H9 (cell line): ENCODE results near the gene FREM2. TPM values are rescaled to one million over a fixed set of nuclear protein-coding genes. Genes with fewer than 3 reads are reported as not detected.

ENCODE experiments used
- DNase-seq: peaks from one replicate; pipeline ENCODE4 v3.0.0-alpha.2; 2017
- H2AFZ ChIP-seq: one replicate; pipeline ENCODE4 v1.6.1; 2013; ENCODE audit warnings: mild to moderate bottlenecking, low read length, control low read depth, moderate library complexity
- H2AK5ac ChIP-seq: 2 replicates; pipeline ENCODE4 v1.6.1; 2013; ENCODE audit warnings: low read length, control low read depth, mixed read lengths; ENCODE audit not compliant: insufficient read length
- H2BK120ac ChIP-seq: one replicate; pipeline ENCODE4 v1.6.1; 2013; ENCODE audit warnings: low read depth, mild to moderate bottlenecking, low read length, control low read depth, inconsistent platforms; ENCODE audit not compliant: poor library complexity, severe bottlenecking
- H2BK12ac ChIP-seq: 2 replicates; pipeline ENCODE4 v1.6.1; 2013; ENCODE audit warnings: low read length, control low read depth, mixed read lengths, low read depth; ENCODE audit not compliant: insufficient read length
- H2BK15ac ChIP-seq: 2 replicates; pipeline ENCODE4 v1.6.1; 2013; ENCODE audit warnings: low read depth, low read length, control low read depth
- H2BK20ac ChIP-seq: one replicate; pipeline ENCODE4 v1.6.1; 2013; ENCODE audit warnings: low read depth, mild to moderate bottlenecking, low read length, control low read depth, inconsistent platforms; ENCODE audit not compliant: poor library complexity, severe bottlenecking
- H2BK5ac ChIP-seq: 2 replicates; pipeline ENCODE4 v1.6.1; 2013; ENCODE audit warnings: low read length, control low read depth, mixed read lengths; ENCODE audit not compliant: insufficient read length
- H3K14ac ChIP-seq: 2 replicates; pipeline ENCODE4 v1.6.1; 2013; ENCODE audit warnings: low read length, control low read depth; ENCODE audit not compliant: insufficient read depth
- H3K18ac ChIP-seq: 2 replicates; pipeline ENCODE4 v1.6.1; 2013; ENCODE audit warnings: low read depth, mild to moderate bottlenecking, mixed read lengths, low read length, control low read depth; ENCODE audit not compliant: insufficient read length
- H3K23ac ChIP-seq: 2 replicates; pipeline ENCODE4 v1.6.1; 2013; ENCODE audit warnings: low read length, control low read depth, mixed read lengths, low read depth; ENCODE audit not compliant: insufficient read length
- H3K23me2 ChIP-seq: 2 replicates; pipeline ENCODE4 v1.6.1; 2013; ENCODE audit warnings: low read depth, mild to moderate bottlenecking, mixed read lengths, low read length, control low read depth; ENCODE audit not compliant: insufficient read length, poor library complexity, severe bottlenecking
- H3K27ac ChIP-seq: 2 replicates; pipeline ENCODE4 v1.5.1; 2013; ENCODE audit warnings: low read length, control low read depth, mixed read lengths, low read depth; ENCODE audit not compliant: insufficient read length
- H3K27me3 ChIP-seq: 2 replicates; pipeline ENCODE4 v1.6.1; 2013; ENCODE audit warnings: low read length, control low read depth, inconsistent platforms; ENCODE audit not compliant: insufficient read depth
- H3K4ac ChIP-seq: 2 replicates; pipeline ENCODE4 v1.6.1; 2013; ENCODE audit warnings: low read depth, mild to moderate bottlenecking, control low read depth, inconsistent platforms, low read length, moderate library complexity
- H3K4me1 ChIP-seq: 2 replicates; pipeline ENCODE4 v1.6.1; 2013; ENCODE audit warnings: low read length, control low read depth, inconsistent platforms; ENCODE audit not compliant: insufficient read depth
- H3K4me2 ChIP-seq: 2 replicates; pipeline ENCODE4 v1.6.1; 2013; ENCODE audit warnings: low read length, control low read depth, mixed read lengths; ENCODE audit not compliant: insufficient read length, insufficient read depth
- H3K56ac ChIP-seq: 2 replicates; pipeline ENCODE4 v1.6.1; 2013; ENCODE audit warnings: low read depth, mild to moderate bottlenecking, mixed read lengths, low read length, control low read depth; ENCODE audit not compliant: insufficient read length
- H3K79me1 ChIP-seq: 2 replicates; pipeline ENCODE4 v1.6.1; 2013; ENCODE audit warnings: low read depth, mild to moderate bottlenecking, moderate library complexity, low read length, control low read depth, inconsistent platforms; ENCODE audit not compliant: insufficient read depth, poor library complexity, severe bottlenecking
- H3K79me2 ChIP-seq: 2 replicates; pipeline ENCODE4 v1.6.1; 2013; ENCODE audit warnings: low read length, control low read depth, inconsistent platforms; ENCODE audit not compliant: insufficient read depth
- H3K9ac ChIP-seq: 2 replicates; pipeline ENCODE4 v1.6.1; 2013; ENCODE audit warnings: low read length, control low read depth, mixed read lengths; ENCODE audit not compliant: insufficient read length; ENCODE audit errors: extremely low read depth
- H3K9me3 ChIP-seq: one replicate; pipeline ENCODE4 v1.6.1; 2013; ENCODE audit warnings: low read depth, low read length, inconsistent platforms; ENCODE audit not compliant: control insufficient read depth
- H3T11ph ChIP-seq: one replicate; pipeline ENCODE4 v1.6.1; 2013; ENCODE audit warnings: mild to moderate bottlenecking, low read length, control low read depth, inconsistent platforms
- H4K20me1 ChIP-seq: one replicate; pipeline ENCODE4 v1.6.1; 2013; ENCODE audit not compliant: control insufficient read depth, insufficient read length, insufficient read depth
- H4K5ac ChIP-seq: 2 replicates; pipeline ENCODE4 v1.6.1; 2013; ENCODE audit warnings: low read depth, mild to moderate bottlenecking, mixed read lengths, low read length, control low read depth; ENCODE audit not compliant: insufficient read length
- H4K8ac ChIP-seq: replicated peaks from 2 replicates; pipeline ENCODE4 v1.6.1; 2013; ENCODE audit warnings: low read length, control low read depth, mixed read lengths, low read depth; ENCODE audit not compliant: insufficient read length
- H4K91ac ChIP-seq: 2 replicates; pipeline ENCODE4 v1.6.1; 2013; ENCODE audit warnings: low read depth, mild to moderate bottlenecking, moderate library complexity, mixed read lengths, low read length, control low read depth; ENCODE audit not compliant: insufficient read length
- H3K27ac Mint-ChIP-seq, 3 experiments: 2 replicates in 2 of 3; 3 replicates in 1 of 3; pipeline ENCODE4 v1.8.0; 2020 to 2021; ENCODE audit warnings: mixed read lengths in 3 of 3, mild to moderate bottlenecking in 1 of 3, moderate library complexity in 1 of 3
- H3K27me3 Mint-ChIP-seq: 2 replicates; pipeline ENCODE4 v1.8.0; 2021; ENCODE audit warnings: low read depth, mild to moderate bottlenecking, moderate library complexity, mixed read lengths
- H3K36me3 Mint-ChIP-seq, 3 experiments: 2 replicates in 2 of 3; 3 replicates in 1 of 3; pipeline ENCODE4 v1.8.0; 2020 to 2021; ENCODE audit warnings: low read depth in 3 of 3, mixed read lengths in 3 of 3; ENCODE audit not compliant: insufficient read depth in 1 of 3
- H3K4me1 Mint-ChIP-seq, 2 experiments: 2 replicates each; pipeline ENCODE4 v1.8.0; 2020; ENCODE audit warnings: mixed read lengths in 2 of 2
- H3K4me3 Mint-ChIP-seq, 2 experiments: 2 replicates in 1 of 2; 3 replicates in 1 of 2; pipeline ENCODE4 v1.8.0; 2020 to 2021; ENCODE audit warnings: mild to moderate bottlenecking in 2 of 2, mixed read lengths in 2 of 2, moderate library complexity in 1 of 2
- H3K9me3 Mint-ChIP-seq, 2 experiments: 2 replicates in 1 of 2; 3 replicates in 1 of 2; pipeline ENCODE4 v1.8.0; 2020; ENCODE audit warnings: mild to moderate bottlenecking in 2 of 2, mixed read lengths in 2 of 2, moderate library complexity in 1 of 2
- WGBS: extraction: QIAGEN DNeasy Blood & Tissue Kit; methylation state at CpG from one replicate; pipeline ENCODE4 v1.1.7; 2013; ENCODE audit warnings: missing lambda C conversion rate, low lambda C conversion rate, mixed read lengths; ENCODE audit not compliant: insufficient read length; ENCODE audit errors: extremely low coverage; 5-methylcytosine and 5-hydroxymethylcytosine counted together
- total RNA-seq: library from RNA; stranded (reverse); gene quantifications from 2 replicates; pipeline ENCODE4 v1.2.1, GENCODE V29; 2021
- TF ChIP-seq, protein P1 (sequence below): fragments of 200-600 bp; sonication (generic); conservative IDR thresholded peaks from 3 replicates; pipeline ENCODE4 v1.8.0; 2021; ENCODE audit warnings: antibody characterized with exemption, mild to moderate bottlenecking

FREM2 gene
- total RNA-seq, 1 experiment from 2014 or later, result 16.0 TPM

DNA sequence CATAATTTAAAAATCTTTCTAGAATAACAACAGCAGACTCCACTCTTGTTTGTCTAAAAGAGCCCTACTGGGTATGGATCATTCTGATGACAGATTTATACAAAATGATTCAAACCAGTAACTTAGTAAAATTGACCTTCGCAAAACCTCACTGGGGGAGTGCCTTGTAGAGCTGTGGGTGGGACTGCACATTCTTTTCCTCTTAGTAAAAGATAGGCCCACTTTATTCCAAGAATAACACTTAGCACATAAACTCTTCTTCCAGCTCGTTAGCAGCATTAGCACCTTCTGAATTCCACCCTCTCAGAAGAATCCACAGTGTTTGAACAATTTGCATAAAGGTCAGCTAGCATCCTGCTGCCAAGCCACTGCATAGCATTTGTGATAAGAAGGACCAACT lies 196.9 kb downstream of the FREM2 start:
- Histone ChIP-seq H3K79me1 (no peaks in the 10 kb centered on the region), H2BK120ac (no peak overlapping the region), H2BK15ac (no peak overlapping the region), H4K5ac (no peak overlapping the region), H2BK12ac (no peak overlapping the region), H3K27ac (no peak overlapping the region), H3K4me2 (no peak overlapping the region), H2BK5ac (no peak overlapping the region), H3K79me2 (no peaks in the 10 kb centered on the region), H3K56ac (no peak overlapping the region), H2AFZ (no peak overlapping the region), H3K4me1 (no peaks in the 10 kb centered on the region; the same call in 1 of the 2 replicates), H3K9me3 (no peaks in the 10 kb centered on the region), H2BK20ac (no peak overlapping the region), H4K8ac (no peak overlapping the region), H3T11ph (no peak overlapping the region), H4K91ac (no peak overlapping the region), H3K18ac (no peak overlapping the region), H3K9ac (no peak overlapping the region), H3K4ac (no peak overlapping the region), H4K20me1 (no peaks in the 10 kb centered on the region), H3K23me2 (no peaks in the 10 kb centered on the region), H3K14ac (no peak overlapping the region), H3K27me3 (no peaks in the 10 kb centered on the region), H3K23ac (no peak overlapping the region), H2AK5ac (no peak overlapping the region)
- Mint-ChIP-seq H3K27me3 (no peaks in the 10 kb centered on the region), H3K9me3 (no peaks in the 10 kb centered on the region), H3K36me3 (peaks cover 0 to 7% (median 2%) of the 10 kb centered on the region in 3 experiments; a peak in 3 of 7 replicates), H3K4me3 (no peak overlapping the region), H3K27ac (no peak overlapping the region; a peak in 2 of 7 replicates), H3K4me1 (peaks cover 14 to 15% of the 10 kb centered on the region in 2 experiments)
- TF ChIP-seq, protein P1, sequence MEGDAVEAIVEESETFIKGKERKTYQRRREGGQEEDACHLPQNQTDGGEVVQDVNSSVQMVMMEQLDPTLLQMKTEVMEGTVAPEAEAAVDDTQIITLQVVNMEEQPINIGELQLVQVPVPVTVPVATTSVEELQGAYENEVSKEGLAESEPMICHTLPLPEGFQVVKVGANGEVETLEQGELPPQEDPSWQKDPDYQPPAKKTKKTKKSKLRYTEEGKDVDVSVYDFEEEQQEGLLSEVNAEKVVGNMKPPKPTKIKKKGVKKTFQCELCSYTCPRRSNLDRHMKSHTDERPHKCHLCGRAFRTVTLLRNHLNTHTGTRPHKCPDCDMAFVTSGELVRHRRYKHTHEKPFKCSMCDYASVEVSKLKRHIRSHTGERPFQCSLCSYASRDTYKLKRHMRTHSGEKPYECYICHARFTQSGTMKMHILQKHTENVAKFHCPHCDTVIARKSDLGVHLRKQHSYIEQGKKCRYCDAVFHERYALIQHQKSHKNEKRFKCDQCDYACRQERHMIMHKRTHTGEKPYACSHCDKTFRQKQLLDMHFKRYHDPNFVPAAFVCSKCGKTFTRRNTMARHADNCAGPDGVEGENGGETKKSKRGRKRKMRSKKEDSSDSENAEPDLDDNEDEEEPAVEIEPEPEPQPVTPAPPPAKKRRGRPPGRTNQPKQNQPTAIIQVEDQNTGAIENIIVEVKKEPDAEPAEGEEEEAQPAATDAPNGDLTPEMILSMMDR, result no peak
- DNase-seq, result no peak
- no CpG with 5 or more reads among the region's 2 CpGs for WGBS
